Liver (tissue), 9 donors: ENCODE data around the gene LDLRAD4. TPM values are rescaled to one million over a fixed set of nuclear protein-coding genes. Genes with fewer than 3 reads are reported as not detected.

Experiments used
- DNase-seq: peaks from one replicate; pipeline ENCODE4 v3.0.0-alpha.2; 2017; ENCODE audit warnings: low spot score
- H3K27ac ChIP-seq, 2 donors: one replicate each; pipeline ENCODE4 v1.7.0; 2013; ENCODE audit warnings: inconsistent platforms in 2 of 2, low read length in 2 of 2, control low read depth in 1 of 2, low read depth in 1 of 2, mild to moderate bottlenecking in 1 of 2
- H3K27me3 ChIP-seq, 4 donors: one replicate each; pipeline versions ENCODE4 v1.6.1 to v1.7.0; 2013; ENCODE audit warnings: low read length in 3 of 4, inconsistent platforms in 1 of 4, mild to moderate bottlenecking in 1 of 4, moderate library complexity in 1 of 4; ENCODE audit not compliant: control insufficient read depth in 4 of 4, insufficient read depth in 4 of 4
- H3K36me3 ChIP-seq, 4 donors: one replicate each; pipeline versions ENCODE4 v1.6.1 to v1.7.0; 2013; ENCODE audit warnings: low read length in 3 of 4, mild to moderate bottlenecking in 3 of 4, low read depth in 1 of 4, moderate library complexity in 1 of 4; ENCODE audit not compliant: control insufficient read depth in 4 of 4, insufficient read depth in 3 of 4
- H3K4me1 ChIP-seq, 4 donors: one replicate each; pipeline versions ENCODE4 v1.6.1 to v1.7.0; 2013; ENCODE audit warnings: low read length in 3 of 4, mild to moderate bottlenecking in 3 of 4, moderate library complexity in 1 of 4; ENCODE audit not compliant: control insufficient read depth in 4 of 4, insufficient read depth in 4 of 4
- H3K4me3 ChIP-seq, 3 donors: one replicate each; pipeline versions ENCODE4 v1.6.1 to v1.7.0; 2013; ENCODE audit warnings: low read length in 3 of 3, control low read depth in 1 of 3, low read depth in 1 of 3, mild to moderate bottlenecking in 1 of 3
- H3K9ac ChIP-seq, 2 donors: one replicate each; pipeline ENCODE4 v1.7.0; 2013; ENCODE audit warnings: low read length in 2 of 2, mild to moderate bottlenecking in 2 of 2, moderate library complexity in 2 of 2, control low read depth in 1 of 2, low read depth in 1 of 2
- H3K9me3 ChIP-seq, 4 donors: one replicate each; pipeline versions ENCODE4 v1.6.1 to v1.7.0; 2013; ENCODE audit warnings: low read length in 3 of 4; ENCODE audit not compliant: control insufficient read depth in 4 of 4
- FOXA1 ChIP-seq: IDR thresholded peaks from 2 replicates; pipeline ENCODE4 v1.6.1; 2016; ENCODE audit warnings: antibody characterized with exemption
- FOXA2 ChIP-seq: IDR thresholded peaks from 2 replicates; pipeline ENCODE4 v1.6.1; 2016; ENCODE audit warnings: antibody characterized with exemption
- HNF4G ChIP-seq: IDR thresholded peaks from 2 replicates; pipeline ENCODE4 v1.6.1; 2016; ENCODE audit warnings: antibody characterized with exemption
- JUND ChIP-seq, 2 donors: IDR thresholded peaks; 2 replicates each; pipeline ENCODE4 v1.6.1; 2016; ENCODE audit warnings: antibody characterized with exemption in 2 of 2
- NR2F2 ChIP-seq: IDR thresholded peaks from 2 replicates; pipeline ENCODE4 v1.6.1; 2016; ENCODE audit warnings: antibody characterized with exemption
- RXRA ChIP-seq, 2 donors: IDR thresholded peaks; 2 replicates each; pipeline ENCODE4 v1.6.1; 2017 to 2018; ENCODE audit warnings: antibody characterized with exemption in 2 of 2, mild to moderate bottlenecking in 1 of 2
- SP1 ChIP-seq: IDR thresholded peaks from 2 replicates; pipeline ENCODE4 v1.6.1; 2018; ENCODE audit warnings: antibody characterized with exemption, mild to moderate bottlenecking
- ZBTB33 ChIP-seq: IDR thresholded peaks from 2 replicates; pipeline ENCODE4 v1.6.1; 2016; ENCODE audit warnings: antibody characterized with exemption
- WGBS: extraction: QIAGEN DNeasy Blood & Tissue Kit; methylation state at CpG from one replicate; pipeline ENCODE4 v1.1.7; 2013; 5-methylcytosine and 5-hydroxymethylcytosine counted together
- polyA plus RNA-seq, 2 donors: library from polyadenylated mRNA; stranded (reverse) in 1 of 2; unstranded in 1 of 2; fragments of 200-250 nt in 1 of 2; fragments of >200 nt in 1 of 2; fragmentation: Nextera tagmentation in 1 of 2; extraction: Ambion mirVana in 1 of 2; gene quantifications; one replicate each; pipeline versions ENCODE4 v1.2.1 to v1.2.3, GENCODE V29; 2013 to 2015
- total RNA-seq, 2 donors: library from RNA; depleted of rRNA; stranded (reverse); fragments of >200 nt; gene quantifications; one replicate each; pipeline ENCODE4 v1.2.3, GENCODE V29; 2014
- TF ChIP-seq, protein P1 (sequence below): IDR thresholded peaks from 2 replicates; pipeline ENCODE4 v1.6.1; 2016; ENCODE audit warnings: antibody characterized with exemption, mild to moderate bottlenecking
- TF ChIP-seq, protein P2 (sequence below): IDR thresholded peaks from 2 replicates; pipeline ENCODE4 v1.6.1; 2016; ENCODE audit warnings: antibody characterized with exemption
- TF ChIP-seq, protein P3 (sequence below): IDR thresholded peaks from 2 replicates; pipeline ENCODE4 v1.6.1; 2016; ENCODE audit warnings: antibody characterized with exemption
- donor health status: healthy.
- donor health status: healthy.
- donor health status: healthy.
- donor health status: healthy.
- donor health status: healthy.

Gene LDLRAD4
- total and polyA plus RNA-seq, 4 donors: 4.8 to 41.7 (median 12.7) TPM

- Histone ChIP-seq H3K36me3 (peaks cover 0 to 9% (median 5%) of the 10 kb centered on the region in 4 donors), H3K4me1 (no peaks in the 10 kb centered on the region), H3K9me3 (peaks cover under 1 to 6% (median 3%) of the 10 kb centered on the region in 4 donors), H3K27me3 (no peaks in the 10 kb centered on the region), H3K27ac (no peak overlapping the region), H3K4me3 (no peak overlapping the region), H3K9ac (no peak overlapping the region)
- DNase-seq: no peak
- TF ChIP-seq, protein P1, sequence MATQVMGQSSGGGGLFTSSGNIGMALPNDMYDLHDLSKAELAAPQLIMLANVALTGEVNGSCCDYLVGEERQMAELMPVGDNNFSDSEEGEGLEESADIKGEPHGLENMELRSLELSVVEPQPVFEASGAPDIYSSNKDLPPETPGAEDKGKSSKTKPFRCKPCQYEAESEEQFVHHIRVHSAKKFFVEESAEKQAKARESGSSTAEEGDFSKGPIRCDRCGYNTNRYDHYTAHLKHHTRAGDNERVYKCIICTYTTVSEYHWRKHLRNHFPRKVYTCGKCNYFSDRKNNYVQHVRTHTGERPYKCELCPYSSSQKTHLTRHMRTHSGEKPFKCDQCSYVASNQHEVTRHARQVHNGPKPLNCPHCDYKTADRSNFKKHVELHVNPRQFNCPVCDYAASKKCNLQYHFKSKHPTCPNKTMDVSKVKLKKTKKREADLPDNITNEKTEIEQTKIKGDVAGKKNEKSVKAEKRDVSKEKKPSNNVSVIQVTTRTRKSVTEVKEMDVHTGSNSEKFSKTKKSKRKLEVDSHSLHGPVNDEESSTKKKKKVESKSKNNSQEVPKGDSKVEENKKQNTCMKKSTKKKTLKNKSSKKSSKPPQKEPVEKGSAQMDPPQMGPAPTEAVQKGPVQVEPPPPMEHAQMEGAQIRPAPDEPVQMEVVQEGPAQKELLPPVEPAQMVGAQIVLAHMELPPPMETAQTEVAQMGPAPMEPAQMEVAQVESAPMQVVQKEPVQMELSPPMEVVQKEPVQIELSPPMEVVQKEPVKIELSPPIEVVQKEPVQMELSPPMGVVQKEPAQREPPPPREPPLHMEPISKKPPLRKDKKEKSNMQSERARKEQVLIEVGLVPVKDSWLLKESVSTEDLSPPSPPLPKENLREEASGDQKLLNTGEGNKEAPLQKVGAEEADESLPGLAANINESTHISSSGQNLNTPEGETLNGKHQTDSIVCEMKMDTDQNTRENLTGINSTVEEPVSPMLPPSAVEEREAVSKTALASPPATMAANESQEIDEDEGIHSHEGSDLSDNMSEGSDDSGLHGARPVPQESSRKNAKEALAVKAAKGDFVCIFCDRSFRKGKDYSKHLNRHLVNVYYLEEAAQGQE: no peak
- TF ChIP-seq RXRA (IDR thresholded peaks at IDR 0.05): no peak
- TF ChIP-seq FOXA1: no peak
- TF ChIP-seq HNF4G: no peak
- TF ChIP-seq FOXA2: no peak
- TF ChIP-seq, protein P2, sequence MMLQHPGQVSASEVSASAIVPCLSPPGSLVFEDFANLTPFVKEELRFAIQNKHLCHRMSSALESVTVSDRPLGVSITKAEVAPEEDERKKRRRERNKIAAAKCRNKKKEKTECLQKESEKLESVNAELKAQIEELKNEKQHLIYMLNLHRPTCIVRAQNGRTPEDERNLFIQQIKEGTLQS: no peak
- TF ChIP-seq SP1: no peak
- WGBS: 93% methylated on average over 8 of the region's 8 CpGs
Observed at GRCh38 chr18:13627639-13628038, 409.1 kb downstream of the LDLRAD4 start.

GRCh38 chr18:13628211-13628610, 409.7 kb downstream of the LDLRAD4 start:
- H3K36me3 ChIP-seq: peaks cover 0 to 10% (median 6%) of the 10 kb centered on the region in 4 donors
- no peak for TF ChIP-seq JUND (IDR thresholded peaks at IDR 0.05)
- TF ChIP-seq ZBTB33: no peak
- no peak for TF ChIP-seq RXRA (IDR thresholded peaks at IDR 0.05)
- TF ChIP-seq, protein P3, sequence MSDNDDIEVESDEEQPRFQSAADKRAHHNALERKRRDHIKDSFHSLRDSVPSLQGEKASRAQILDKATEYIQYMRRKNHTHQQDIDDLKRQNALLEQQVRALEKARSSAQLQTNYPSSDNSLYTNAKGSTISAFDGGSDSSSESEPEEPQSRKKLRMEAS: no peak
- no peak for TF ChIP-seq FOXA1
- TF ChIP-seq NR2F2: no peak
- no peak for DNase-seq

More at GRCh38 chr18:13628211-13628610, 409.7 kb downstream of the LDLRAD4 start:
- H3K9me3 ChIP-seq: peaks cover 2 to 9% (median 6%) of the 10 kb centered on the region in 4 donors
- no peak overlapping the region for H3K9ac ChIP-seq
- no peak overlapping the region for H3K27ac ChIP-seq
- no peaks in the 10 kb centered on the region for H3K4me1 ChIP-seq
- H3K4me3 ChIP-seq: no peak overlapping the region
- H3K27me3 ChIP-seq: no peaks in the 10 kb centered on the region
- 87% methylated on average over 9 of the region's 9 CpGs for WGBS
